Germinal center (tissue), 1 donor: Measurements from ENCODE around the gene OTOA.
"Not testable (repeated sequence)": the region's sequence is repeated elsewhere in the genome, so short reads cannot be mapped to it uniquely, and the experiment has no call there.

Experiments
- DNase-seq: peaks from one replicate; pipeline ENCODE4 v3.0.0; 2012; ENCODE audit warnings: mixed read lengths, low spot score

Gene OTOA

GRCh38 chr16:21674456-21674855 is 10.7 kb downstream of the OTOA start:
- DNase-seq, result not testable (repeated sequence)

DNA sequence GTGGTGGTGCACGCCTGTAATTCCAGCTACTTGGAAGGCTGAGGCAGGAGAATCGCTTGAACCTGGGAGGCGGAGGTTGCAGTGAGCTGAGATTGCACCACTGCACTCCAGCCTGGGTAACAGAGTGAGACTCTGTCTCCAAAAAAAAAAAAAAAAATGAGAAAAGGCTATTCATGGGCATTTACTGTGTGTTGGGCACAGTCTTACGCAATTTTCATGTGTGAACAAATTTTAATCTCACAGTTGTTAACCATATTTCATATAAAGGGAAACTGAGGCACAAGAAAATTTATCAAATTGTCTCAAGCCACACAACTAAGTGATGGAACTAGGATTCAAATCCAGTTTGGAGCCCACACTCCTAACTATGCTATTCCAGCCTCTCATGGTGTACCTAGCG is 16.9 kb downstream of the OTOA start:
- not testable (repeated sequence) for DNase-seq

- DNase-seq, result no peak
Measured at GRCh38 chr16:21683184-21683583, 19.4 kb downstream of the OTOA start.

DNA sequence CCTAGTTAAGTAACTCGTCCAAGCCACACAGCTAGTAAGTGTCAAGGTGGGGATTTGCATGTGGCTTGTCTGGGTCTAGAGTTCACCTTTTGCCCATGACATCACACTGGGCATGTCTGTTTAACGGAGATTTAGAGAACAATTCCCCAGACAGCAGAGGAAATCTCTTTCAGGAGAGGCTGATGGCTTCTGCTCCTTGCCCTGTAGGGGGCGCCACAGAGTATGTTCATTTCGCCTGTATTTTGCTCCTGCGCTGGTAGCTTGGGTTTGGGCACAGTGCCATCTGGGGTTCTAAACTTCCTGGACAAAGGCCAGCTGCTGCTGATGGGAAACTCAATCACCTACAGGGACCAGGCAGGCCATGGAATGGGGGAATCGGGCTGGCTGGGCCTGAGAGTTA is 20.4 kb downstream of the OTOA start:
- DNase-seq, result peak; percentile 69

DNA sequence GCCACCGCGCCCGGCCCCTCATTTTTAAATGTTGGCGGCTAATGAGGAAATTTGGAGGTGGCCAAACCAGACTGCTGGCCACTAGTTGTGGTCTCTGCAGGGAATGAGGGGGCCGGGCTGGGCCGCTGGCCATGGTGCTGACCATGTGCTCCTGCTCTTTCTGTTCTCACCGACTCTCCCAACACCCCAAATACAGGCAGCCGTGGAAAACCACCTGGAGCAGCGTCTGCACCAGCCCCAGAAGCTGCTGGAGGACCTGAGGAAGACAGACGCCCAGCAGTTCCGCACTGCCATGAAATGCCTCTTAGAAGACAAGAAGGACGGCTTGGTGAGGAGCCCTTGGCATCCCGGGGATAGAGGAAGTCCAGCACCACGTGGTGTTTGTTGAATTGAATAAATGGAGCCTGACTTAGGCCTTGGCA is 21.3 kb downstream of the OTOA start:
- DNase-seq, result no peak

DNA sequence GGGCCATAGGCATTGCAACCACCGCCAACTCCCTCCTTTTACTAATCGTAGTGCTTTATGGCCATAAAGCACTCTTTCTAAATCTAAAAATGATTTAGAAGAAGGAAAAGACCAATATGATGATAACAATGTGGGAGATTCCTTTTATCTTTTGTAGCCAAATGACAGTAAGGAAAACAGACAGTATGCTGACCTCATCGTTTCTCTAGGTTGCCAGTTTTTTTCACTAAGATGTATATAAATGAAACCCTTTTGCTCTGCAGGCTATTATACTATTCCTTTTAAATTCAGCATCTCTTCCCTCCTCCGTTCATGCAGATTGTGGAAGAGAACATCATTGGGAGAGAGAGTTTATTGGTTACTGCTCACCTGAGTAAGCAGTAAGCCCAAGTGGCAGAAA is 25.3 kb downstream of the OTOA start:
- DNase-seq, result no peak

DNA sequence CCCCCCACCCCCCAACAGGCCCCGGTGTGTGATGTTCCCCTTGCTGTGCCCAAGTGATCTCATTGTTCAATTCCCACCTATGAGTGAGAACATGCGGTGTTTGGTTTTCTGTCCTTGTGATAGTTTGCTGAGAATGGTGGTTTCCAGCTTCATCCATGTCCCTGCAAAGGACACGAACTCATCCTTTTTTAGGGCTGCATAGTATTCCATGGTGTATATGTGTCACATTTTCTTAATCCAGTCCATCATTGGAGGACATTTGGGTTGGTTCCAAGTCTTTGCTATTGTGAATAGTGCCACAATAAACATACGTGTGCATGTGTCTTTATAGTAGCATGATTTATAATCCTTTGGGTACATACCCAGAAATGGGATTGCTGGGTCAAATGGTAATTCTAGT is 27.2 kb downstream of the OTOA start:
- DNase-seq, result not testable (repeated sequence)

GRCh38 chr16:21694609-21695008 is 30.8 kb downstream of the OTOA start:
- no peak for DNase-seq

DNA sequence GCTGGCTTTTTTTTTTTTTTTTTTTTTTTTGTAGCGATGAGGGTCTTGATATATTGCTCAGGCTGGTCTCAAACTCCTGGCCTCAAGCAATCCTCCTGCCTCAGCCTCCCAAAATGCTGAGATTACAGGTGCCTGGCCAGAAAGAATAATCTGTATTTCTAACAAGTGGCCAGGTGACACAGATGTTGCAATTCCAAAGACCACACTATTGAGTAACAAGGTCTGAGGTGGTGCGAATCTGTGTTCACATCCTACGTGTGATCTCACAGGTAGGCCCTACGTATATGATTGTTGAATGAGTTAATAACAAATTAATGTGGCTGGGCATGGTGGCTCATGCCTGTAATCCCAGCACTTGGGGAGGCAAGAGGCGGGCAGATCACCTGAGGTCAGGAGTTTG is 33.3 kb downstream of the OTOA start:
- no peak for DNase-seq

GRCh38 chr16:21698169-21699032 is 34.6 kb downstream of the OTOA start:
- DNase-seq, result no peak

DNA sequence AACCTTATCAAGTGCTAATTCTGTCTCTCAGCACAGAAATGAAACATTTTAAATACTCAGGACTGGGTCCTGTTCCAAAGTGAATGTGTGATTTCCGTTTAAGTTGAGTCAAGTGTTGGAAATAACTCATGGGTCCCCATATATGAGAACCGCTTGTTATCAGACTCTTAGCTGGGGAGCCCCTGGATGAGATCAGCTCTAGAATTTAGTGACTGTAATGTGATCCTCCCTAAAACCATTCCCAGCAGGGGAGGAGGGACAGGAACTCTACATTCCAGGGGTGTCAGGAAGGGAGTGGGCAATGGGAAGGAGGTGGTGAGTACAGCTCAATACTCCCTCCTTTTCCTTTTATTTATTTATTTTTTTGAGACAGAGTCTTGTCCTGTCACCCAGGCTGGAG is 37.5 kb downstream of the OTOA start:
- DNase-seq, result no peak

- no peak for DNase-seq
Measured at GRCh38 chr16:21702276-21702675, 38.5 kb downstream of the OTOA start.

GRCh38 chr16:21703156-21703555 is 39.4 kb downstream of the OTOA start:
- DNase-seq, result no peak

- peak; percentile 23 for DNase-seq
Measured at GRCh38 chr16:21703589-21704174, 39.9 kb downstream of the OTOA start.

DNA sequence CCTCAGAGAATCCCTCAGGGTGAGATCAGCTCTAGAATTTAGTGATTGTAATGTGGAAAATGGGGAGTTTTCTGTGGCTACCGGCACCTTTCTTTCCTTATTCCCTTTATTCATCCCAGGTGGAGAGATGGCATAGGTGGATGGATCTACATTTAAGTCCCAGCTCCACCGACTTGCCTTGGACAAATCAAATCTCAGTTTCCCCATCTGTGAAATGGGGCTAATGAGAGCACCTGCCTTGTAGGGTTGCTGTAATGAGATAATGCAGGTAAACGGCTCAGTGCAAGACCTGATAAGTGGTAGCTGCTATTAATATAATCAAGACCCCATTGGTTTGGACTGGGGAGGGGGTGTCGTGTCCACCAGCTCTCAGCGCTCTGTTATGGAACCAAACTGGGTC is 40.5 kb downstream of the OTOA start:
- DNase-seq, result no peak

- DNase-seq, result no peak
Measured at GRCh38 chr16:21704733-21705132, 41.0 kb downstream of the OTOA start.

DNA sequence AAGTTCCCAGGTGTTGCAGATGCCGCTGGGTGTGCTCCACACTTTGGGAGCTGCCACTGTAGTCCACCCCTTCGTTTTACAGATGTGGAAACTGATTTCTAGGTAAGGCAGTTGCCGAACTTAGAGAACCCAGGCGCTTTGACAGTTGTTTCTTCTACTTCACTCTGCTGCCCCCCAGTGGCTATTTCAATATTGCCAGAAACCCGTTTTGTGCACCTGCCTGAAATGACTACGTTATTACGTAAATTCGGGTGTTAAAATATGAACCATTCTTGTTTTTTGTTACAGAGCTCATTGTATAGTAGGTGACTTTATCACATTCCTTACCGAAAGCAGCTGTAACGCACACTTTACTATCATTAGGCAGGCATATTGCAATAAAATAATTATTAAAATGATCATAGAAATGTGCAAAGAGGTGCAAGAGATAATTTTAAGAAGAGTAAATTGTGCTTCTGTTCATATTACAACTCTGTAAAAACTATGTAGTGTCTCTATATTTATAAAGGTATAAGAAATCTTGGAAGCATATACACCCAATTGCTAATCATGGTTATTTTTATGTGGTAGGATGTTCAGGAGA is 44.9 kb downstream of the OTOA start:
- peak; percentile 79 for DNase-seq

DNA sequence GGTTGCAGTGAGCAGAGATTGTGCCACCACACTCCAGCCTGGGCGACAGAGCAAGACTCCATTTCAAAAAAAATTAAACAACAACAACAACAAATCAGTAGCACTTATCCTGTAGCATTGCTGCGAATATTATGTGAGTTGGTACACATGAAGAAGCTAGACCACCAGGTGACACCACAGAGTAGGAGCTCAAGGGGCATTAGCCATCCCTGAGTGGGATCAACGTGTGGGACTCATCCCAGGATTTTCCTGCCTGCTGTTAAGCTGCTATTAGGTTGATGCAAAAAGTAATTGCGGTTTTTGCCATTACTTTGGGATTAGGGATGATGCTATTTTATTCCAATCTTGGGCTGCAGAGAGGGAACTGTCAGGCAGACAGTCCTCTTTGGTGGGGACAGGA is 47.2 kb downstream of the OTOA start:
- DNase-seq, result no peak

DNA sequence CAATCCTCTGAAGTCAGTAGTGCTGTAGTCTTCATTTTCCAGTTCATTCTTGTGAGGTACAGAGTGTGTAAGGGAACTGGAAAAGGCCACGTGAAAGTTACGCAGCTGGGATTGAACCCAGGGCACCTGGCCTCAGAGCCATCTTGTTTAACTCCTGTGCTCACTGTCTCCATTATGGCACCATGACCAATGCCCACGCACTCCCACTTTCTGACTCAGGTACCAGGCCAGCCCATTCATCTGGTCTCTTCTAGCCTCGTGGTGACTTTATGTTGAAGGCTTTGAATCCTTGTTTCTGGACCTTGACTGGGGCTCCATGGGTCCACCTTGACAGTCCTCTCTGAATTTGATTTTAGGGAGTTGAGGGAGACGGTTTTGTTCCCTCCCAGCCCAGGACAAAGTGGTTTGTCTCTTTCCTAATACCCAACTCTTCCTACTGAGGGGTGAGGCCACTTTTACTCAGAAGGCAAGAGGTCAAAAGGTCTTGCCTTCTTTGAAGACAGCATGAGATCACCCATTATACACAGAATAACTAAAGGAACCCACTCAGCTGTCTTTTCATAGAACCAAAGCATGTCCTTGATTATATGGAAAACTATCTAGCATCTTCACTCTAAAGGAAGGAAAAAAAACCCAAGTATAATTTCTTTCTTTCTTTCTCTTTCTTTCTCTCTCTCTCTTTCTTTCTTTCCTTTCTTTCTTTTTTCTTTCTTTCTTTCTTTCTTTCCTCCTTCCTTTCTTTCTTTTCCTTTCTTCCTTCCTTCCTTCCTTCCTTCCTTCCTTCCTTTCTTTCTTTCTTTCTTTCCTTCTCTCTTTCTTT is 50.0 kb downstream of the OTOA start:
- DNase-seq, result no peak

DNA sequence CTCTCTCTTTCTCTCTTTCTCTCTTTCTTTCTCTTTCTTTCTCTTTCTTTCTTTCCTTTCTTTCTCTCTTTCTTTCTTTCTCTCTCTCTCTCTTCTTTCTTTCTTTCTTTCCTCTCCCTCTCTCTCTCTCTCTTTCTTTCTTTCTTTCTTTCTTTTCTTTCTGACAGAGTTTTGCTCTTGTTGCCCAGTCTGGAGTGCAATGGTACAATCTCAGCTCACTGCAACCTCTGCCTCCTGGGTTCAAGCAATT is 50.5 kb downstream of the OTOA start:
- not testable (repeated sequence) for DNase-seq

- DNase-seq, result no peak
Measured at GRCh38 chr16:21717608-21718007, 53.8 kb downstream of the OTOA start.

GRCh38 chr16:21719283-21719682 is 55.5 kb downstream of the OTOA start:
- DNase-seq, result no peak

GRCh38 chr16:21720533-21720932 is 56.8 kb downstream of the OTOA start:
- no peak for DNase-seq
